GM23248 (cell line): ENCODE results near the gene HK3.

Experiments used
- EZH2 ChIP-seq: fragments of 200-600 bp; sonication (generic); IDR thresholded peaks from 2 replicates; pipeline ENCODE4 v1.6.1; 2018; ENCODE audit warnings: antibody characterized with exemption, mild to moderate bottlenecking; ENCODE audit not compliant: insufficient read depth, poor library complexity, severe bottlenecking
- EZH2phosphoT487 ChIP-seq: fragments of 200-600 bp; sonication (generic); IDR thresholded peaks from 2 replicates; pipeline ENCODE4 v1.6.1; 2018; ENCODE audit warnings: antibody characterized with exemption, moderate library complexity, mild to moderate bottlenecking, low read depth; ENCODE audit not compliant: insufficient read depth

- TF ChIP-seq EZH2 (no peak), EZH2phosphoT487 (no peak)
Observed at GRCh38 chr5:176863765-176864098, 35.4 kb downstream of the HK3 start.
